NCI-H345 treated with DMSO at 0.1 percent for 48 hours (cell line): Measurements from ENCODE around the gene DGUOK.
"Not testable (repeated sequence)": the region's sequence is repeated elsewhere in the genome, so short reads cannot be mapped to it uniquely, and the experiment has no call there.

Experiments
- DNase-seq: peaks from one replicate; lab custom pipeline; 2025; ENCODE audit not compliant: unreplicated experiment; lab: John Stamatoyannopoulos, UW

DGUOK gene

GRCh38 chr2:73926493-73927327 is at the start of gene DGUOK:
Gene DGUOK, plus strand, starts transcription at chr2:73926880. Its CDS starts 31 bp downstream, at chr2:73926911.
- peak; percentile 91 for DNase-seq

GRCh38 chr2:73877071-73877802 is 49.4 kb upstream of the DGUOK start:
- peak; percentile 95 for DNase-seq

GRCh38 chr2:73877984-73878383 is 48.7 kb upstream of the DGUOK start:
- not testable (repeated sequence) for DNase-seq

- no peak for DNase-seq
Measured at GRCh38 chr2:73885406-73885805, 41.3 kb upstream of the DGUOK start.

DNA sequence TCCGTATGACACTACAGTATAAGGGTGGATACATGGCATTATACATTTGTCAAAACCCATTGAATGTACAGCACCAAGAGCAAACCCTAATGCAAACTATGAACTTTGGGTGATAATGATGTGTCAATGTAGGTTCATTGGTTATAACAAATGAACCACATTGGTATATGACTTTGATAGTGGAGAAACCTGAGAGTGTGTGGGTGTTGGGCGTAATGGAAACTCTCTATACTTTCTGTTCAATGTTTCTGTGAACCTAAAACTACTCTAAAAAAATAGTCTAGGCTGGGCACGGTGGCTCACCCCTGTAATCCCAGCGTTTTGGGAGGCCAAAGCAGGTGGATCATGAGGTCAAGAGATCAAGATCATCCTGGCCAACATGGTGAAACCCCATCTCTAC is 40.3 kb upstream of the DGUOK start:
- no peak for DNase-seq

- DNase-seq: not testable (repeated sequence)
Measured at GRCh38 chr2:73887596-73888353, 38.9 kb upstream of the DGUOK start.

DNA sequence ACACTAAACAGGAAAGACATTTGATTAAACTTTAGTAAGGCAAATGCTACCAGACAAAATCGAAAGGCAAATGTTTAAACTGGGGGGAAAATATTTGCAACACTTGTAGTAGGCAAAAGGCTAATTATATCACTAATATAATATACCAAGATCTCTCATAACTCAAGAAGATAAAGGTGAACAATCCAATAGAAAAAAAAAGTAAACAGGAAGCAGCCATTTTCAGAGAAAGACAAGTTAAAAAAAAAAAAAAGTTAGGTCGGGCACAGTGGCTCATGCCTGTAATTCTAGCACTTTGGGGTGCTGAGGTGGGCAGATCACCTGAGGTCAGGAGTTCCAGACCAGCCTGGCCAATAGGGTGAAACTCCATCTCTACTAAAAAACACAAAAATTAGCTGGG is 38.3 kb upstream of the DGUOK start:
- no peak for DNase-seq

DNA sequence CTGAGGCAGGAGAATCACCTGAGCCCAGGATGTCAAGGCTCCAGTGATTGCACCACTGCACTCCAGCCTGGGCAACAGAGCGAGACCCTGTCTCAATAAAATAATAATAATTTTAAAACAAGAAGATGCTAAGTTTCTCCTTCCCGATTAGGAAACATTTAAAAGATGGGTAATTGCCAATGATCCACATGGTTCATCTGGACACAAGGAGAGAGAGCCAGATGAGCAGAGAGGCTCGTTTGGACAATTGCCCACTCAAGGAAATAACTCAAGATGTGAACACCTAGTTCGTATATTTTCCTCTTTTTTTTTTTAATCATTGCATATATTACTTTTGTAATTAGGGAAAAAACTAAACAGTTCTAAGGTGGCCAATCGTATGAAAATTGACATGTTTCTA is 37.5 kb upstream of the DGUOK start:
- no peak for DNase-seq

GRCh38 chr2:73890301-73891092 is 36.2 kb upstream of the DGUOK start:
- DNase-seq: no peak

GRCh38 chr2:73891276-73891901 is 35.3 kb upstream of the DGUOK start:
- DNase-seq: no peak

DNA sequence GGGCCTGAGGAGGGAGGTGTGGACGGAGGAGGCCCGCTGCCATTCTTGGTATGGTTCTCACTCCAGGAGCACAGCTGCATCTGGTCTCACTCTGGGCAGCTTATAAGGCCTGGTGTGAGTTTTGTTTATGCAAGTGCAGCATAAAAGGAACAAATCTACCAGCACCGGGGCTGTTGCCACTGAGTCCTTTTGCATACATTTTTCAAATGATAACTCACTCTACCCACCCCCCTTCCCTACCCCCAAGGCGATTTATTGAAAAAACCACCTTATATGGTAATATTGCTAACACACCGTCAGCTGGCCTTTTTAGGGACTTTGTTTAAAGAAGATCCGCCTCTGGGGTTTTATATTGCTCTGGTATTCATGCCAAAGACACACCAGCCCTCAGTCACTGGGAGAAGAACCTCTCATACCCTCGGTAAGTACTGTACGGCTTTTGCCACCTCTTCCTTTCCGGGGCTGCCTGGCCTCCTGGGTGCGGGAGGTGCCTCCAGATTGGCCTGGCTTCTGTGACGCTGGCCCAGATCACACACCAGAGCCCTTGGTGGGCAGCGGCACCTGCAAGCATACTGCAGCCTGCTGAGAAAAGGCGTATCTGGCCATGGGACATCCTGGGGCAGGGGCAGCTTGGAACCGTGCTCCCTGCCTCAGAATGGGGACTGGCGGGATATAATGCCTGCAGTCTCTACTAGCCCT is 33.9 kb upstream of the DGUOK start, which contains the start of gene ACTG2:
Gene ACTG2 (plus strand): TSS at position 378 of the 699 bp plus-strand sequence. CDS start 8,304 bp downstream, outside the sequence.
- no peak for DNase-seq

DNA sequence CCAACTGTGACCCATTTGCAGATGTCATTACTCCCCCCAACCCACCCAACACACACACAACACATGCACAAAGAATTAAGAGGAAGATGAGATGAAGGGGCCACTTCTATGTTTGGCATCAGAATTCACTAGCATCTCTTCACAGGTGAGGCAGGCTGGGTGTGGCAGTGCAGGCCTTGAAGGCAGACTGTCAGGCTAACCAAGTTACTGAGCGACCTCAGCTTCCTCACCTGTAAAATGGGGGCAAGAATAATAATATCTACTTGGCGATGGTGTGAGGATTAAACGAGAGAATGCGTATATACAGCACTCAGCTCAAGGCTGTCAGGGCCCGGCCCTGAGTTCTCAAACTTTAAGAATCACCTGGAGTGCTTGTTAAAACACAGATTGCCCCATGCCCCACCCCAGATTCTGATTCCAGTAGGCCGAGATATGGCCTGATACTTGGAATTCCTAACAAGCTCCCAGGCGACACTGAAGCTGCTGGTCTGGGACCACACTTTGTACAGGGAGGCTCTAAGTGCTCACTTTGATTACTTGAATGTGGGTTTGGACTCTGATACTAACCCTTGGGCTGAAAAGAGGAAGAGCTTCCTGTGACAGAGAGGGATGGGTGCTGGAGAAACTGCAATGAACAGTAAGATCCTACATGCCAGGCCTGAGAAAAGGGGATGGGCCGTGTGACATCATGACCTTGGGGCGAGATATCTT is 32.8 kb upstream of the DGUOK start:
- DNase-seq: no peak

DNA sequence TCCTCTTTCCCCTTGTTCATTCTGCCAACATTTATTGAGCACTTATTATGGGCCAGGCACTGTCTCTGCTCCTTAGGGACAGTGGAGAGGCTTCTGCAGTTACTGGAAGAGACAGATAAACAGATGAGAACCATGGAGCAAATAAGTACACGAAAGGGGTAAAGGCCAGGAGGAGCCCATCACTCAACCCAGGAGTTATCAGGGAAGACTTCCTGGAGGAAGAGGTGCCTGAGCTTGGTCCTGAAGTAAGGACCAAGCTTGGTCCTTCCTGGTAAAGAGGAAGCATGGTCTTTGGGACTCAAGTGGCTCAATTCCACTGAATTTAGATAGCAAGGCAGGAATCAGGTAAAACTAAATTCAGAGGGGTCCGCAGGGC is 32.2 kb upstream of the DGUOK start:
- no peak for DNase-seq

- DNase-seq: no peak
Measured at GRCh38 chr2:73894877-73895276, 31.8 kb upstream of the DGUOK start.

DNA sequence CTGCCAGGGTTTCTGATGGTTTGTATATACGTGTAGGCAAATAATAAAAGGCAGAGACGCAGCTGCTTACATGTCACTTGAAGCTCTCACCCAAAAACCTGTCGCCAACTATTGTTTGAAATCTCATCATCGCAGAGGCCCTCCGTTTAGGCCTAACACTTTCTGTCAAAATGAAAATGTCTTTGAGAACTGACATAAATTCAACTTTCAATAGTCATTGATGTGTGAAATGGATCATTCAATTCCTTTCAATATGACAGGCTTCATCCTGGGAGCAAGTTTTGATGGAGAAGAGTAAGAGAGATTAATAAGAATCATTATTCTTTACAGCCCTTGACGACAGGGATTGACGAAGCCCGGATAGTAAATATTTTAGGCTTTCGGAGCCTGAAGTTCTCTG is 31.2 kb upstream of the DGUOK start:
- no peak for DNase-seq

DNA sequence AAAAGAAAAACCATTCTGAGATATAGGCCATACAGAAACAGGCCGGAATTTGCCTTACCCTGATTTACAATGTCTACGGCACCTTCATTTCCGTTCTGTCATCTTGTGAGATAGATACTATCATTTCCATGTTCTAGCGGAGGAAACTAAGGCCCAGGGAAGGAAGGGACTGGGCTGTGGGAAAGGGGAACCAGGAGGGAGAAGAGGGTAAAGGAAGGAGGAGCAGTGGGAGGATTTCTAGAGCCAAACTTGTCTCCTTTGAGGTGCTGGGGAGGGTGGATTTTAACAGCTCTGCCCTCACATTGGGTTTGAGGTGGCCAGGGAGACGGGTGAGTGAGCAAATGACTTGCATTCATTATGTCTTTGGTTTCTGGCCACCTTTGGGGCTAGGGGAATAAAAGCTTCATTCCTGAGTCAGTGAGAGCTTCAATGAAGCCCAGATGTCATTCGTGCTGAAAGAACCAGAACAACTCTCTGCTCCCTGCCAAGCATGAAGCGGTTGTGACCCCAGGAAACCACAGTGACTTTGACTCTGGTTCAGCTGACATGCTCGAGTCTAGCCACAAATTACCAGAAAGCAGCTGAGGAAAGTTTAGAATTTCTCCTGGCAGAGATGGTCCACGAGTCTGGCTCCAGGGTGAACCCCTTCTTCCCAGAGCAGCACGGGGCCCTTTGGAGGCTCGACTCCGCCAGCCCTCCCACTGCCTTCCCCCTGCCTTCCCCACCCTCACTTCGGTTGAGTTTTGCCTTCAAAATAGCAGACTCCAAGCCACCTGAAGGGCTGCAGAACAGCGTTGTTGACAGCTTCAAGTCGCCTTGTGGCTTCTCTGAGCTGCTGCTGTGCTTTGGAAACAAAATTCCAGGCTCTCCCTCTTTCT is 30.1 kb upstream of the DGUOK start:
- DNase-seq: no peak

GRCh38 chr2:73897240-73897583 is 29.5 kb upstream of the DGUOK start:
- DNase-seq: no peak

DNA sequence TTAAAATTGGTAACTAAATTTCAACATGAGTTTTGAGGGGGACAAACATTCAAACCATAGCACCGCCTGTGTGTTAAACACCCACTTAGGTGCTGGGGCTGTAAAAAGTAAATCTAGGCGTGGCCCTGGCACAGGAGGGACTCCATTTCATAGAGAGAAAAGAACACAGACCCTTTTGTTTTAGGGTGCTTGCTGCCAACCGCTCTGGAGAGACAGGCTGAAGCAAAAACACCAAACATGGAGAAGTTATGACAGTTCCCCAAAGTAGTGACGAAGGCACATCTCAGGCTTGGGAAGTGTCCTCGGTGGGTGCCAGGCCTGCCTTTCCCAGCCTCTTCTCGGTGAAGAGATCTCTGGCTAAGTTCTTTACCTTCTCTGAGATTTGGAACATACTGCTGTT is 28.7 kb upstream of the DGUOK start:
- no peak for DNase-seq
